K562 (cell line): ENCODE results near the gene MTF1. TPM values are rescaled to one million over a fixed set of nuclear protein-coding genes. Genes with fewer than 3 reads are reported as not detected.
A peak's percentile ranks its signal among the peaks of the same experiment; 100 is the strongest.

ENCODE experiments used
- C11orf30 ChIP-seq: fragments of 450-650 bp; IDR thresholded peaks from 2 replicates; pipeline ENCODE4 v1.6.1; 2016; ENCODE audit warnings: low read depth, mild to moderate bottlenecking
- CBX8 ChIP-seq: fragments of 200-600 bp; sonication (generic); IDR thresholded peaks from 2 replicates; pipeline ENCODE4 v1.6.1; 2012; ENCODE audit warnings: borderline replicate concordance, mixed run types, low read depth, mild to moderate bottlenecking, moderate library complexity, mixed read lengths, low read length, control low read depth, inconsistent platforms; ENCODE audit not compliant: poor library complexity, severe bottlenecking; ENCODE audit errors: extremely low read depth
- CREB1 ChIP-seq, 2 experiments: sonication (generic) in 1 of 2; formaldehyde crosslinking in 1 of 2; IDR thresholded peaks; 2 replicates each; pipeline versions ENCODE4 v1.6.1 to v1.8.0; 2012 to 2022; ENCODE audit warnings: inconsistent platforms in 1 of 2, mild to moderate bottlenecking in 1 of 2, missing genetic modification reagents in 1 of 2, moderate library complexity in 1 of 2
- EP400 ChIP-seq: fragments of 450-650 bp; IDR thresholded peaks from 2 replicates; pipeline ENCODE4 v1.6.1; 2017; ENCODE audit warnings: antibody characterized with exemption, mild to moderate bottlenecking, moderate library complexity
- FOXK1 ChIP-seq: sonication (generic); formaldehyde crosslinking; IDR thresholded peaks from 2 replicates; pipeline ENCODE4 v1.8.0; 2022; ENCODE audit warnings: missing genetic modification reagents, mild to moderate bottlenecking, borderline replicate concordance
- MYC ChIP-seq, 2 experiments: fragments of 250-450 bp in 1 of 2; sonication (Bioruptor Pico) in 1 of 2; IDR thresholded peaks; 2 replicates each; pipeline versions ENCODE4 v1.5.1 to v1.6.1; 2012 to 2021; ENCODE audit warnings: low read depth in 2 of 2, borderline replicate concordance in 1 of 2, improper control_type of control experiment in 1 of 2, low read length in 1 of 2, mild to moderate bottlenecking in 1 of 2, moderate library complexity in 1 of 2
- NEUROD1 ChIP-seq: fragments of 150-350 bp; IDR thresholded peaks from 2 replicates; pipeline ENCODE4 v1.6.1; 2014; ENCODE audit warnings: borderline replicate concordance, low read length, low read depth; ENCODE audit not compliant: partially characterized antibody
- POLR2B ChIP-seq: fragments of 450-650 bp; IDR thresholded peaks from 2 replicates; pipeline ENCODE4 v1.6.1; 2018; ENCODE audit warnings: low read depth; ENCODE audit not compliant: partially characterized antibody
- SETDB1 ChIP-seq: IDR thresholded peaks from one replicate; pipeline ENCODE4 v1.6.1; 2012; ENCODE audit warnings: low read length, control low read depth, inconsistent platforms
- TAL1 ChIP-seq: fragments of 450-650 bp; IDR thresholded peaks from 2 replicates; pipeline ENCODE4 v1.6.1; 2016; ENCODE audit warnings: mild to moderate bottlenecking
- U2AF2 ChIP-seq: fragments of 200-400 bp; formaldehyde crosslinking; optimal IDR thresholded peaks from 2 replicates; pipeline ENCODE3; 2017; ENCODE audit warnings: low read depth, mild to moderate bottlenecking, low read length
- XRCC5 ChIP-seq: fragments of 200-400 bp; formaldehyde crosslinking; IDR thresholded peaks from 2 replicates; pipeline ENCODE4 v1.6.1; 2017; ENCODE audit warnings: low read depth, mild to moderate bottlenecking, low read length
- ZBTB40 ChIP-seq, 2 experiments: fragments of 450-650 bp in 1 of 2; sonication (generic) in 1 of 2; formaldehyde crosslinking in 1 of 2; IDR thresholded peaks; 2 replicates each; pipeline versions ENCODE4 v1.7.1 to v1.9.0; 2016 to 2022; ENCODE audit warnings: inconsistent platforms in 1 of 2, mild to moderate bottlenecking in 1 of 2, missing genetic modification reagents in 1 of 2
- ZNF316 ChIP-seq: fragments of 450-650 bp; IDR thresholded peaks from 2 replicates; pipeline ENCODE4 v1.6.1; 2016
- ZNF347 ChIP-seq: fragments of 450-650 bp; formaldehyde crosslinking; IDR thresholded peaks from 2 replicates; pipeline ENCODE4 v1.4.0; 2020; ENCODE audit warnings: low read depth, mild to moderate bottlenecking, moderate library complexity
- polyA plus RNA-seq, 8 experiments: library from polyadenylated mRNA; depleted of rRNA in 4 of 8; stranded (reverse) in 5 of 8; unstranded in 3 of 8; fragments of >200 nt; fragmentation: Nextera tagmentation in 2 of 8; fragmentation: Illumina TruSeq in 1 of 8; extraction: Ambion mirVana in 2 of 8; extraction: Trizol in 1 of 8; gene quantifications; 2 replicates each; pipeline versions ENCODE4 v1.2.1 to v1.2.3, GENCODE V29; 2011 to 2014; ENCODE audit warnings: inconsistent platforms in 1 of 8, missing spikeins in 1 of 8
- total RNA-seq, 7 experiments: library from RNA; depleted of rRNA in 6 of 7; stranded (reverse); fragments of >200 nt in 6 of 7; fragmentation: Illumina TruSeq in 2 of 7; extraction: Trizol in 2 of 7; gene quantifications; 2 replicates each; pipeline versions ENCODE4 v1.2.1 to v1.2.3, GENCODE V29; 2011 to 2021; ENCODE audit warnings: low replicate concordance in 1 of 7
- TF ChIP-seq, protein P1 (sequence below): sonication (generic); formaldehyde crosslinking; IDR thresholded peaks from 2 replicates; pipeline ENCODE4 v1.8.1; 2022; ENCODE audit warnings: missing genetic modification reagents

The MTF1 gene
- total and polyA plus RNA-seq, 9 of the 15 experiments (the other 6 are each of a cell fraction or from before 2014, with no cell fraction given), result 1.1 to 12.2 (median 4.3) TPM

DNA sequence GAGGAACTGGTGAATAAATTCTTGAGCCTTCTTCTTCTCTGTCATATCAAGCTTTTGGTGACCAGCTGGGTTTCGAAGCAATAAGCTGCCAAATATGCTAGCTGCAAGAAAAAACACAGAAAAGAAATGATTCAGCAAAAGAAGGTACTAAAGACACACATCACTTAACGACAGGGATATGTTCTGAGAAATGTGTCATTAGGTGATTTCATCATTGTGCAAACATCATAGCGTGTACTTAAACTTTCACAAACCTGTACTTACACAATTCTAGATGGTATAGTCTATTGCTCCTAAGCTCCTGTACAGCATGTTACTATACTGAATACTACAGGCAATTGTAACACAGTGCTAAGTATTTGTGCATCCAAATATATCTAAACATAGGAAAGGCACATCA lies 2.9 kb upstream of the MTF1 start (continued):
- TF ChIP-seq ZBTB40 (IDR thresholded peaks at IDR 0.05) (no peak), ZBTB40 (CRISPR knock-in tag; IDR thresholded peaks at IDR 0.05) (no peak), C11orf30 (peak; percentile 93), MYC (IDR thresholded peaks at IDR 0.05; ENCODE audit: low read depth, low read length) (no peak), MYC (CRISPR knock-in tag; IDR thresholded peaks at IDR 0.05; ENCODE audit: borderline replicate concordance, low read depth) (no peak), CBX8 (no peak), TAL1 (no peak), POLR2B (no peak), ZNF347 (CRISPR knock-in tag) (no peak), XRCC5 (no peak), EP400 (0 out of 2 replicates have a peak, but pooled peaks have one; percentile 20), FOXK1 (no peak), ZNF316 (peak; percentile 94), SETDB1 (no peak), NEUROD1 (no peak), U2AF2 (no peak), CREB1 (IDR thresholded peaks at IDR 0.05) (no peak), CREB1 (CRISPR knock-in tag; IDR thresholded peaks at IDR 0.05) (no peak)
- TF ChIP-seq, protein P1, sequence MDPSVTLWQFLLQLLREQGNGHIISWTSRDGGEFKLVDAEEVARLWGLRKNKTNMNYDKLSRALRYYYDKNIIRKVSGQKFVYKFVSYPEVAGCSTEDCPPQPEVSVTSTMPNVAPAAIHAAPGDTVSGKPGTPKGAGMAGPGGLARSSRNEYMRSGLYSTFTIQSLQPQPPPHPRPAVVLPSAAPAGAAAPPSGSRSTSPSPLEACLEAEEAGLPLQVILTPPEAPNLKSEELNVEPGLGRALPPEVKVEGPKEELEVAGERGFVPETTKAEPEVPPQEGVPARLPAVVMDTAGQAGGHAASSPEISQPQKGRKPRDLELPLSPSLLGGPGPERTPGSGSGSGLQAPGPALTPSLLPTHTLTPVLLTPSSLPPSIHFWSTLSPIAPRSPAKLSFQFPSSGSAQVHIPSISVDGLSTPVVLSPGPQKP, result no peak
